ENCODE measurements around the gene GAB4.

DNA sequence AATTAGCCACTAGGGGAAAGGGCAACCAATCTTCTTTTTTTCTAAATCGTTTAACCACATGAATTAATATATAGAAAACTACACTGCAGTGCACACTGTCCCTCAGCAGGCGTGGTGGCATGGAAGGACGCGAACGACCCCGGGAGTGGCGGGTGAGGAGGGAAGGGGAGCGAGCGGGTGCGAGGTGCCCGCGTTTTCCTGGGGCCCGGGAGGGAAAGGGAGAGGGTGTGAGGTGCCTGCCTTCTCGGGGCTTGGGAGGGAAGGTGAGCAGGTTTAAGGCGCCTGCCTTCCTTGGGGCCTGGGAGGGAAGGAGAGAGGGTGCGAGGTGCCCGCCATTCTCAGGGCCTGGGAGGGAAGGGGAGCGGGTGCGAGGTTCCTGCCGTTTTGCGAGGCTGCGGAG is 765 bp downstream of the GAB4 start:
- TF ChIP-seq NFYB (CRISPR knock-in tag; IDR thresholded peaks at IDR 0.05) (no peak), CERS6 (CRISPR knock-in tag; IDR thresholded peaks at IDR 0.05) (no peak), MATR3 (CRISPR knock-in tag; IDR thresholded peaks at IDR 0.05) (no peak), IKZF5 (CRISPR knock-in tag; IDR thresholded peaks at IDR 0.05) (no peak), ETV6 (CRISPR knock-in tag; conservative IDR thresholded peaks at IDR 0.05) (no peak), JUN (CRISPR knock-in tag; IDR thresholded peaks at IDR 0.05) (no peak), ZNF33A (CRISPR knock-in tag; IDR thresholded peaks at IDR 0.05; ENCODE audit: borderline replicate concordance) (no peak), FOXK2 (IDR thresholded peaks at IDR 0.05) (no peak), CTCF (CRISPR knock-in tag; IDR thresholded peaks at IDR 0.05) (no peak), SMARCC2 (IDR thresholded peaks at IDR 0.05) (no peak)

All from HepG2 (cell line).